NB4 (cell line): Measurements from ENCODE around the gene COL1A2.

Source experiments
- DNase-seq: peaks from one replicate; pipeline ENCODE4 v3.0.0; 2010; ENCODE audit warnings: low read depth
- H3K4me3 ChIP-seq: one replicate; pipeline ENCODE4 v1.5.1; 2011; ENCODE audit warnings: mild to moderate bottlenecking, low read depth, low read length, moderate library complexity
- CTCF ChIP-seq: IDR thresholded peaks from one replicate; pipeline ENCODE4 v1.5.1; 2012; ENCODE audit warnings: low read depth, low read length
- MAX ChIP-seq: IDR thresholded peaks from 2 replicates; pipeline ENCODE4 v1.6.1; 2011; ENCODE audit warnings: low read depth, low read length
- MYC ChIP-seq: IDR thresholded peaks from 2 replicates; pipeline ENCODE4 v1.6.1; 2011; ENCODE audit warnings: low read depth, low read length
- POLR2A ChIP-seq: IDR thresholded peaks from 2 replicates; pipeline ENCODE4 v1.6.1; 2011; ENCODE audit warnings: mild to moderate bottlenecking; ENCODE audit not compliant: insufficient read length; ENCODE audit errors: extremely low read depth

The COL1A2 gene

GRCh38 chr7:94432817-94433216, 38.1 kb downstream of the COL1A2 start:
- no peak for DNase-seq
- H3K4me3 ChIP-seq = no peak overlapping the region
- TF ChIP-seq MAX (no peak), CTCF (no peak), POLR2A (no peak), MYC (no peak)

- TF ChIP-seq MYC (no peak), MAX (no peak), POLR2A (no peak), CTCF (no peak)
- DNase-seq = no peak
Observed at GRCh38 chr7:94433224-94433623, 38.5 kb downstream of the COL1A2 start.

GRCh38 chr7:94434042-94434441, 39.3 kb downstream of the COL1A2 start:
- no peak for DNase-seq
- H3K4me3 ChIP-seq = no peak overlapping the region
- TF ChIP-seq MAX (no peak), CTCF (no peak), MYC (no peak), POLR2A (no peak)

More at GRCh38 chr7:94433224-94433623, 38.5 kb downstream of the COL1A2 start:
- no peak overlapping the region for H3K4me3 ChIP-seq

- no peak overlapping the region for H3K4me3 ChIP-seq
- peak; percentile 68 for DNase-seq
- TF ChIP-seq CTCF = peak; percentile 85
- no peak for TF ChIP-seq POLR2A
- TF ChIP-seq MAX = no peak
Observed at GRCh38 chr7:94436018-94436604, 41.4 kb downstream of the COL1A2 start.

- TF ChIP-seq CTCF = no peak
- no peak for TF ChIP-seq POLR2A
- no peak for TF ChIP-seq MAX
- TF ChIP-seq MYC = no peak
- no peak overlapping the region for H3K4me3 ChIP-seq
- DNase-seq = no peak
Observed at GRCh38 chr7:94436700-94437099, 42.0 kb downstream of the COL1A2 start.

GRCh38 chr7:94439893-94440381, 45.2 kb downstream of the COL1A2 start:
- DNase-seq = no peak
- no peak for TF ChIP-seq CTCF
- TF ChIP-seq POLR2A = no peak
- no peak for TF ChIP-seq MYC
- TF ChIP-seq MAX = no peak
- no peak overlapping the region for H3K4me3 ChIP-seq
